MM.1S (cell line): Measurements from ENCODE around the gene EPHA3.

Experiments used
- CTCF ChIP-seq: fragments of 300-600 bp; sonication (generic); IDR thresholded peaks from 2 replicates; pipeline ENCODE4 v1.5.1; 2016; ENCODE audit warnings: antibody characterized with exemption, low read length, mixed read lengths
- EZH2 ChIP-seq: fragments of 300-600 bp; sonication (generic); optimal IDR thresholded peaks from 2 replicates; pipeline ENCODE3; 2017; ENCODE audit warnings: low read depth, mild to moderate bottlenecking, antibody characterized with exemption, low read length, mixed read lengths

- TF ChIP-seq CTCF (no peak), EZH2 (no peak)
Measured at GRCh38 chr3:89405593-89405992, 298.2 kb downstream of the EPHA3 start.
